ENCODE results near the gene TMEM170A.

TMEM170A gene

GRCh38 chr16:75416904-75417565 lies 47.5 kb downstream of the TMEM170A start:
- Histone ChIP-seq H3K36me3 (ENCODE audit: insufficient read depth, low read length) (peaks cover 13% of the 10 kb centered on the region), H3K4me3 (ENCODE audit: low read depth, low read length, poor library complexity, severe bottlenecking) (no peak overlapping the region), H3F3A (ENCODE audit: insufficient read depth, low read length) (no peaks in the 10 kb centered on the region), H4K20me1 (ENCODE audit: insufficient read depth, low read length) (no peaks in the 10 kb centered on the region), H3K79me2 (ENCODE audit: insufficient read depth, low read length) (peaks cover 49% of the 10 kb centered on the region), H3K9me3 (ENCODE audit: low read length) (no peaks in the 10 kb centered on the region), H2AFZ (ENCODE audit: low read length) (no peak overlapping the region), H3K9me2 (ENCODE audit: low read depth, low read length) (no peaks in the 10 kb centered on the region), H3K27ac (ENCODE audit: low read depth, low read length, poor library complexity, severe bottlenecking) (no peak overlapping the region), H3K27me3 (ENCODE audit: insufficient read depth, low read length) (no peaks in the 10 kb centered on the region), H3K9ac (ENCODE audit: low read length) (no peak overlapping the region), H3K4me2 (ENCODE audit: low read length) (no peak overlapping the region), H3K4me1 (ENCODE audit: insufficient read depth, low read length, severe bottlenecking) (peaks cover 14% of the 10 kb centered on the region)
- TF ChIP-seq CTCF (IDR thresholded peaks at IDR 0.05; ENCODE audit: low read length) (no peak), EZH2 (IDR thresholded peaks at IDR 0.05; ENCODE audit: borderline replicate concordance, low read length) (no peak)

GRCh38 chr16:75415169-75415905 lies 49.2 kb downstream of the TMEM170A start:
- Histone ChIP-seq H3K79me2 (ENCODE audit: insufficient read depth, low read length) (peaks cover 36% of the 10 kb centered on the region), H3F3A (ENCODE audit: insufficient read depth, low read length) (no peaks in the 10 kb centered on the region), H3K9me3 (ENCODE audit: low read length) (no peaks in the 10 kb centered on the region), H3K4me2 (ENCODE audit: low read length) (no peak overlapping the region), H2AFZ (ENCODE audit: low read length) (no peak overlapping the region), H3K27me3 (ENCODE audit: insufficient read depth, low read length) (no peaks in the 10 kb centered on the region), H4K20me1 (ENCODE audit: insufficient read depth, low read length) (no peaks in the 10 kb centered on the region), H3K4me1 (ENCODE audit: insufficient read depth, low read length, severe bottlenecking) (no peaks in the 10 kb centered on the region), H3K36me3 (ENCODE audit: insufficient read depth, low read length) (peaks cover 25% of the 10 kb centered on the region), H3K9me2 (ENCODE audit: low read depth, low read length) (no peaks in the 10 kb centered on the region), H3K9ac (ENCODE audit: low read length) (no peak overlapping the region), H3K4me3 (ENCODE audit: low read depth, low read length, poor library complexity, severe bottlenecking) (no peak overlapping the region), H3K27ac (ENCODE audit: low read depth, low read length, poor library complexity, severe bottlenecking) (no peak overlapping the region)
- TF ChIP-seq CTCF (IDR thresholded peaks at IDR 0.05; ENCODE audit: low read length) (no peak), EZH2 (IDR thresholded peaks at IDR 0.05; ENCODE audit: borderline replicate concordance, low read length) (no peak)

GRCh38 chr16:75413951-75414350 lies 50.5 kb downstream of the TMEM170A start:
- H3K27me3 ChIP-seq (ENCODE audit: insufficient read depth, low read length) = no peaks in the 10 kb centered on the region
- H3K9me3 ChIP-seq (ENCODE audit: low read length) = no peaks in the 10 kb centered on the region
- no peaks in the 10 kb centered on the region for H4K20me1 ChIP-seq (ENCODE audit: insufficient read depth, low read length)
- no peak overlapping the region for H3K4me2 ChIP-seq (ENCODE audit: low read length)
- no peaks in the 10 kb centered on the region for H3K4me1 ChIP-seq (ENCODE audit: insufficient read depth, low read length, severe bottlenecking)
- H3K27ac ChIP-seq (ENCODE audit: low read depth, low read length, poor library complexity, severe bottlenecking) = no peak overlapping the region
- TF ChIP-seq CTCF (IDR thresholded peaks at IDR 0.05; ENCODE audit: low read length) (no peak), EZH2 (IDR thresholded peaks at IDR 0.05; ENCODE audit: borderline replicate concordance, low read length) (no peak)
- H3F3A ChIP-seq (ENCODE audit: insufficient read depth, low read length) = no peaks in the 10 kb centered on the region
- peaks cover 34% of the 10 kb centered on the region for H3K36me3 ChIP-seq (ENCODE audit: insufficient read depth, low read length)
- peaks cover 22% of the 10 kb centered on the region for H3K79me2 ChIP-seq (ENCODE audit: insufficient read depth, low read length)
- H3K9me2 ChIP-seq (ENCODE audit: low read depth, low read length) = no peaks in the 10 kb centered on the region
- no peak overlapping the region for H3K9ac ChIP-seq (ENCODE audit: low read length)
- H2AFZ ChIP-seq (ENCODE audit: low read length) = no peak overlapping the region
- no peak overlapping the region for H3K4me3 ChIP-seq (ENCODE audit: low read depth, low read length, poor library complexity, severe bottlenecking)

Data from OCI-LY1 (cell line).